GM12892 (cell line): Measurements from ENCODE around the gene LGALS9C.
"Not testable (repeated sequence)": the region's sequence is repeated elsewhere in the genome, so short reads cannot be mapped to it uniquely, and the experiment has no call there.

Experiments used
- POLR2A ChIP-seq: IDR thresholded peaks from 2 replicates; pipeline ENCODE4 v1.6.1; 2011; ENCODE audit warnings: low read depth, low read length, control low read depth
- TAF1 ChIP-seq: IDR thresholded peaks from 2 replicates; pipeline ENCODE4 v1.6.1; 2011; ENCODE audit warnings: low read depth, mild to moderate bottlenecking, control low read depth, low read length, borderline replicate concordance

- TF ChIP-seq POLR2A, TAF1: not testable (repeated sequence)
Measured at GRCh38 chr17:18530405-18530804, 53.8 kb downstream of the LGALS9C start.
